Posterior cingulate gyrus (tissue), 11 donors: Measurements from ENCODE around the gene MVD.
"Not testable (repeated sequence)": the region's sequence is repeated elsewhere in the genome, so short reads cannot be mapped to it uniquely, and the experiment has no call there.

Experiments used
- DNase-seq, 10 donors: peaks; one replicate each; pipeline versions ENCODE4 v3.0.0 to v3.0.0-alpha.2; 2020 to 2021; ENCODE audit warnings: mixed read lengths in 3 of 10
- intact Hi-C: fragments of 100-400 bp; cut with DNase I; formaldehyde crosslinking; loops from one replicate; pipeline ENCODE4 v1.15.1; 2023

Gene MVD

GRCh38 chr16:88616320-88616719 lies 46.6 kb downstream of the MVD start:
- intact Hi-C loops, result no loop called here
- DNase-seq, result peak in 1 of 10 donors; percentile 47

GRCh38 chr16:88614818-88615580 lies 47.9 kb downstream of the MVD start:
- intact Hi-C loops, result no loop called here
- DNase-seq, result peak in 1 of 10 donors; percentile 50

GRCh38 chr16:88613911-88614817 lies 48.7 kb downstream of the MVD start:
- intact Hi-C loops, result no loop called here

GRCh38 chr16:88613293-88613692 lies 49.6 kb downstream of the MVD start:
- intact Hi-C loops, result no loop called here
- no peak for DNase-seq

More at GRCh38 chr16:88613911-88614817, 48.7 kb downstream of the MVD start:
- DNase-seq, result no peak

GRCh38 chr16:88610909-88611812 lies 51.7 kb downstream of the MVD start:
- intact Hi-C loops, result no loop called here
- DNase-seq, result peak in 6 of 10 donors; percentile 27 to 90 (median 44)

- intact Hi-C loops, result no loop called here
- no peak for DNase-seq
Observed at GRCh38 chr16:88610080-88610479, 52.8 kb downstream of the MVD start.

- DNase-seq, result peak in 2 of 10 donors; percentile 23 to 50
- intact Hi-C loops, result not testable (repeated sequence)
Observed at GRCh38 chr16:88609426-88609825, 53.5 kb downstream of the MVD start.

GRCh38 chr16:88608076-88608475 lies 54.8 kb downstream of the MVD start:
- intact Hi-C loops, result no loop called here
- DNase-seq, result peak in 1 of 10 donors; percentile 19

GRCh38 chr16:88606148-88606757 lies 56.6 kb downstream of the MVD start:
- DNase-seq, result peak in 8 of 10 donors; percentile 28 to 93 (median 62)
- intact Hi-C loops, result no loop called here

- DNase-seq, result peak in 3 of 10 donors; percentile 45 to 76 (median 68)
- intact Hi-C loops, result no loop called here
Observed at GRCh38 chr16:88605186-88606147, 57.4 kb downstream of the MVD start.

- peak in 2 of 10 donors; percentile 39 to 79 for DNase-seq
- intact Hi-C loops, result no loop called here
Observed at GRCh38 chr16:88602091-88602490, 60.8 kb downstream of the MVD start.
